ENCODE data around the gene LYPLAL1. TPM values are rescaled to one million over a fixed set of nuclear protein-coding genes. Genes with fewer than 3 reads are reported as not detected.
A peak's percentile ranks its signal among the peaks of the same experiment; 100 is the strongest.

Gene LYPLAL1
- total and polyA plus RNA-seq, 9 of the 15 experiments (the other 6 are each of a cell fraction or from before 2014, with no cell fraction given), result 14.9 to 179 (median 46.3) TPM

GRCh38 chr1:219173758-219174459, at the start of gene LYPLAL1 (continued):
- no peak for TF ChIP-seq ZNF449 (CRISPR knock-in tag; IDR thresholded peaks at IDR 0.05)
- TF ChIP-seq UBTF (IDR thresholded peaks at IDR 0.05; ENCODE audit: borderline replicate concordance in 1 of 2, low read depth in 2 of 2, low read length in 2 of 2), result no peak
- 0 out of 2 replicates have a peak, but pooled peaks have one; percentile 69 for TF ChIP-seq E2F3 (CRISPR knock-in tag; IDR thresholded peaks at IDR 0.05)
- TF ChIP-seq YY1 (IDR thresholded peaks at IDR 0.05; ENCODE audit: borderline replicate concordance in 1 of 3, control insufficient read depth in 1 of 3, extremely low read depth in 1 of 3, insufficient read depth in 3 of 3, insufficient read length in 1 of 3, insufficient replicate concordance in 2 of 3, low read depth in 1 of 3, low read length in 2 of 3), result peak; percentile 87 to 97 (median 95)
- TF ChIP-seq ESRRB (CRISPR knock-in tag; IDR thresholded peaks at IDR 0.05; ENCODE audit: borderline replicate concordance), result no peak
- no peak for TF ChIP-seq MLX (CRISPR knock-in tag; conservative IDR thresholded peaks at IDR 0.05)
- peak; percentile 87 for TF ChIP-seq MAX (CRISPR knock-in tag; IDR thresholded peaks at IDR 0.05)
- peak; percentile 93 for TF ChIP-seq CCNT2 (IDR thresholded peaks at IDR 0.05; ENCODE audit: borderline replicate concordance, extremely low read depth, insufficient read length, low read depth, low read length)
- TF ChIP-seq RAD21 (CRISPR knock-in tag; conservative IDR thresholded peaks at IDR 0.05 in 1 of 2, IDR thresholded peaks at IDR 0.05 in 1 of 2), result peak; percentile 29 to 40
- peak; percentile 85; the same call in 1 of the 2 replicates for TF ChIP-seq BRD4 (IDR thresholded peaks at IDR 0.05)
- TF ChIP-seq ZNF77 (CRISPR knock-in tag; IDR thresholded peaks at IDR 0.05), result no peak
- no peak for TF ChIP-seq ETV1 (tag; conservative IDR thresholded peaks at IDR 0.05; ENCODE audit: low read depth)
- peak; percentile 66 for TF ChIP-seq BHLHE40 (IDR thresholded peaks at IDR 0.05; ENCODE audit: low read length)
- TF ChIP-seq BRF2 (IDR thresholded peaks at IDR 0.05; ENCODE audit: borderline replicate concordance, insufficient read depth, insufficient read length), result no peak
- no peak for TF ChIP-seq MTA2 (IDR thresholded peaks at IDR 0.05; ENCODE audit: low read depth)
